GM12801 (cell line): Measurements from ENCODE around the gene TMEM33.

Source experiments
- CTCF ChIP-seq: IDR thresholded peaks from one replicate; pipeline ENCODE4 v1.5.1; 2011; ENCODE audit warnings: control low read depth; ENCODE audit not compliant: insufficient read length; ENCODE audit errors: extremely low read depth

TMEM33 gene

GRCh38 chr4:41896648-41897047 lies 38.6 kb upstream of the TMEM33 start:
- TF ChIP-seq CTCF = no peak

- no peak for TF ChIP-seq CTCF
Observed at GRCh38 chr4:41897698-41898097, 37.5 kb upstream of the TMEM33 start.

GRCh38 chr4:41912546-41912945 lies 22.7 kb upstream of the TMEM33 start:
- TF ChIP-seq CTCF = no peak

- no peak for TF ChIP-seq CTCF
Observed at GRCh38 chr4:41913509-41913908, 21.7 kb upstream of the TMEM33 start.

- TF ChIP-seq CTCF = no peak
Observed at GRCh38 chr4:41918278-41918677, 17.0 kb upstream of the TMEM33 start.

- TF ChIP-seq CTCF = no peak
Observed at GRCh38 chr4:41921476-41921875, 13.8 kb upstream of the TMEM33 start.

- TF ChIP-seq CTCF = no peak
Observed at GRCh38 chr4:41927796-41928499, 7.3 kb upstream of the TMEM33 start.
